CD4-positive, alpha-beta T cell treated with Interleukin-17A for 1 hour (primary cell): ENCODE measurements around the gene EIF4EBP2.

Experiments used
- DNase-seq: peaks from one replicate; pipeline ENCODE4 v3.0.0-alpha.2; 2020

EIF4EBP2 gene

GRCh38 chr10:70433581-70434280 is 29.8 kb downstream of the EIF4EBP2 start:
- DNase-seq = no peak

- no peak for DNase-seq
Observed at GRCh38 chr10:70435241-70436085, 31.5 kb downstream of the EIF4EBP2 start.

GRCh38 chr10:70437721-70438120 is 33.8 kb downstream of the EIF4EBP2 start:
- no peak for DNase-seq

GRCh38 chr10:70440296-70441160 is 36.6 kb downstream of the EIF4EBP2 start:
- DNase-seq = no peak

GRCh38 chr10:70441161-70441894 is 37.4 kb downstream of the EIF4EBP2 start, which contains the start of gene NODAL:
TSS of gene NODAL (minus strand) at chr10:70441681. CDS start at chr10:70441667, 14 bp downstream.
- no peak for DNase-seq

GRCh38 chr10:70441895-70442309 is 38.0 kb downstream of the EIF4EBP2 start:
- no peak for DNase-seq

GRCh38 chr10:70442332-70442988 is 38.5 kb downstream of the EIF4EBP2 start:
- DNase-seq = no peak

- no peak for DNase-seq
Observed at GRCh38 chr10:70444744-70445143, 40.8 kb downstream of the EIF4EBP2 start.

- no peak for DNase-seq
Observed at GRCh38 chr10:70445718-70446657, 42.0 kb downstream of the EIF4EBP2 start.

- DNase-seq = no peak
Observed at GRCh38 chr10:70448236-70448635, 44.3 kb downstream of the EIF4EBP2 start.

GRCh38 chr10:70455213-70455630 is 51.3 kb downstream of the EIF4EBP2 start:
- DNase-seq = no peak

GRCh38 chr10:70456164-70456563 is 52.2 kb downstream of the EIF4EBP2 start:
- DNase-seq = no peak

- DNase-seq = no peak
Observed at GRCh38 chr10:70457759-70458305, 53.9 kb downstream of the EIF4EBP2 start.

GRCh38 chr10:70458329-70459060 is 54.5 kb downstream of the EIF4EBP2 start:
- no peak for DNase-seq

- DNase-seq = no peak
Observed at GRCh38 chr10:70459061-70459773, 55.3 kb downstream of the EIF4EBP2 start.

- DNase-seq = no peak
Observed at GRCh38 chr10:70459774-70460490, 56.0 kb downstream of the EIF4EBP2 start.

- peak; percentile 52 for DNase-seq
Observed at GRCh38 chr10:70461397-70462348, 57.7 kb downstream of the EIF4EBP2 start.
